ENCODE measurements around the gene TRMT1L. TPM values are rescaled to one million over a fixed set of nuclear protein-coding genes. Genes with fewer than 3 reads are reported as not detected.

The TRMT1L gene
- polyA plus RNA-seq, 3 donors = 24.9 to 31.1 (median 27.4) TPM

Other genes starting within 250 kb of the TRMT1L start
- 1 to 10 TPM; 3.1 to 3.7 (median 3.3) TPM for gene NIBAN1, start 182.4 kb downstream of the TRMT1L start, polyA plus RNA-seq (ENCODE audit: insufficient read length in 3 of 3)
- gene RNF2, start 111.4 kb downstream of the TRMT1L start, polyA plus RNA-seq (ENCODE audit: insufficient read length in 3 of 3) = 10 to 100 TPM; 62.2 to 67.8 (median 64.6) TPM
- 10 to 100 TPM in 1 of 3 donors, 1 to 10 TPM in 2; 8.8 to 10.1 (median 9.9) TPM for gene SWT1, start 214 bp upstream of the TRMT1L start, polyA plus RNA-seq (ENCODE audit: insufficient read length in 3 of 3)
- 100 to 1,000 TPM; 305 to 366 (median 313) TPM for gene IVNS1ABP, start 160.3 kb upstream of the TRMT1L start, polyA plus RNA-seq (ENCODE audit: insufficient read length in 3 of 3)